Adrenal gland (tissue), 12 donors: ENCODE data around the gene KRT31. TPM values are rescaled to one million over a fixed set of nuclear protein-coding genes. Genes with fewer than 3 reads are reported as not detected.
A peak's percentile ranks its signal among the peaks of the same experiment; 100 is the strongest.

ENCODE experiments used
- DNase-seq, 7 donors: peaks; one replicate each; pipeline ENCODE4 v3.0.0-alpha.2; 2019 to 2020
- H3K27ac ChIP-seq, 5 donors: fragments of 200-600 bp; sonication (generic) in 4 of 5; 1 replicate in 3 of 5; 2 replicates in 2 of 5; pipeline versions ENCODE4 v1.5.1 to v1.8.0; 2016 to 2020; ENCODE audit warnings: mild to moderate bottlenecking in 1 of 5
- H3K27me3 ChIP-seq: fragments of 200-600 bp; 2 replicates; pipeline ENCODE4 v1.8.0; 2021
- H3K36me3 ChIP-seq, 2 donors: fragments of 200-600 bp; replicated peaks in 1 of 2; 1 replicate in 1 of 2; 2 replicates in 1 of 2; pipeline versions ENCODE4 v1.5.1 to v1.8.0; 2018 to 2022
- H3K4me1 ChIP-seq, 2 donors: fragments of 200-600 bp; replicated peaks in 1 of 2; 1 replicate in 1 of 2; 2 replicates in 1 of 2; pipeline versions ENCODE4 v1.5.1 to v1.8.0; 2018 to 2021
- H3K4me3 ChIP-seq, 4 donors: fragments of 200-600 bp; sonication (generic) in 3 of 4; one replicate each; pipeline ENCODE4 v1.5.1; 2016 to 2018
- H3K9me3 ChIP-seq, 3 donors: fragments of 200-600 bp; sonication (generic) in 1 of 3; replicated peaks in 1 of 3; 1 replicate in 2 of 3; 2 replicates in 1 of 3; pipeline versions ENCODE4 v1.5.1 to v1.8.0; 2016 to 2021
- CTCF ChIP-seq, 6 experiments: fragments of 450-650 bp in 4 of 6; fragments of 200-600 bp in 2 of 6; sonication (generic) in 1 of 6; IDR thresholded peaks; 1 replicate in 5 of 6; 2 replicates in 1 of 6; pipeline versions ENCODE4 v1.5.1 to v1.8.0; 2016 to 2021; ENCODE audit warnings: antibody characterized with exemption in 6 of 6, mild to moderate bottlenecking in 2 of 6, moderate library complexity in 1 of 6
- POLR2A ChIP-seq, 2 donors: fragments of 450-650 bp; IDR thresholded peaks; one replicate each; pipeline ENCODE4 v1.6.1; 2017; ENCODE audit warnings: antibody characterized with exemption in 2 of 2, mild to moderate bottlenecking in 2 of 2, moderate library complexity in 1 of 2
- WGBS, 4 donors: extraction: QIAGEN DNeasy Blood & Tissue Kit in 2 of 4; methylation state at CpG; one replicate each; pipeline versions ENCODE4 v1.1.5 to v1.1.7; 2013 to 2017; 5-methylcytosine and 5-hydroxymethylcytosine counted together
- intact Hi-C, 2 donors: fragments of 100-400 bp; cut with DNase I; formaldehyde crosslinking; loops; one replicate each; pipeline versions ENCODE4 v1.14.1 to v1.15.0; 2022 to 2023
- polyA plus RNA-seq, 3 donors: library from polyadenylated mRNA; stranded (reverse); fragments of 200-250 nt in 2 of 3; fragments of 350-450 nt in 1 of 3; fragmentation: Illumina TruSeq in 1 of 3; extraction: RNeasy Lipid Tissue Mini Kit (QIAGEN cat#74804) in 1 of 3; gene quantifications; one replicate each; pipeline ENCODE4 v1.2.3, GENCODE V29; 2013 to 2014
- total RNA-seq, 9 donors: library from RNA; depleted of rRNA in 4 of 9; stranded (reverse); fragments of >200 nt in 4 of 9; fragments of 120-200 nt in 1 of 9; fragmentation: NEBNext Ultra II Directional in 1 of 9; extraction: Animal tissue kit (Norgen Biotek cat#: 25700) in 1 of 9; gene quantifications; one replicate each; pipeline versions ENCODE4 v1.1.0 to v1.2.4, GENCODE V29; 2013 to 2023
- donor health status: healthy with polysubstance abuse.
- donor health status: Bipolar disorder and iron deficiency.
- donor health status: DM: yes; HTN: yes; CAD: no.
- donor health status: DM: no; HTN: no; CAD: no.
- donor health status: DM: no; HTN: no; CAD: no.
- donor health status: DM: yes; HTN: yes; CAD: no.

Gene KRT31
- total and polyA plus RNA-seq, 12 donors: not detected

DNA sequence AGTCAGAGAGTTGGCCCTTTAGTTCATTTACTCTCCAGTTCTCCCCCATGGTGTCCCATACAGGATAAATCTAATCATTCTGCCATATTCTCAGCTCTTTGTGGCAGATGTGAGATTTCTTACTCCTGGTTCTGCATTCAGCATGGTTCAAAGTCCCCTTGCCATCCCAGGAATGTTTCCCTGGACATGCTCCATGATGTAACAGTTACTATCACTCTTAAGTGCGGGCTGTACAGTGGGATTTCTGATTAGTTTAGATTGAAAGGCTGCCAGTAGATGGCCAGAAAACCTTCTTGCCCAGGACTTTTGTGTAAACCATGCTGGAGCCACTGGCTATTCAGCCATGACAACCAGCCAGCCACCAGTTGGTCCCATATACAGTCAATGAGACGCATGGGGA lies 16.6 kb upstream of the KRT31 start:
- WGBS, 4 donors: 90 to 97% (median 95%) methylated on average over 1 to 2 of the region's 2 CpGs
- H3K9me3 ChIP-seq: no peaks in the 10 kb centered on the region
- H3K36me3 ChIP-seq: no peaks in the 10 kb centered on the region
- no peaks in the 10 kb centered on the region for H3K27me3 ChIP-seq
- no peak overlapping the region for H3K27ac ChIP-seq
- H3K4me3 ChIP-seq: no peak overlapping the region
- H3K4me1 ChIP-seq: peaks cover 5 to 18% of the 10 kb centered on the region in 2 donors
- no peak for DNase-seq
- intact Hi-C loops: no loop called here
- TF ChIP-seq POLR2A (IDR thresholded peaks at IDR 0.05) (no peak), CTCF (IDR thresholded peaks at IDR 0.05) (no peak)

GRCh38 chr17:41413353-41413957 lies 16.0 kb upstream of the KRT31 start:
- Histone ChIP-seq H3K27ac (no peak overlapping the region), H3K27me3 (no peaks in the 10 kb centered on the region), H3K9me3 (no peaks in the 10 kb centered on the region), H3K4me1 (peaks cover 5 to 18% of the 10 kb centered on the region in 2 donors), H3K36me3 (no peaks in the 10 kb centered on the region), H3K4me3 (no peak overlapping the region)
- TF ChIP-seq CTCF (IDR thresholded peaks at IDR 0.05) (no peak), POLR2A (IDR thresholded peaks at IDR 0.05) (no peak)
- intact Hi-C loops: no loop called here
- DNase-seq: no peak
- WGBS, 4 donors: 72 to 85% (median 76%) methylated on average over 5 of the region's 5 CpGs

DNA sequence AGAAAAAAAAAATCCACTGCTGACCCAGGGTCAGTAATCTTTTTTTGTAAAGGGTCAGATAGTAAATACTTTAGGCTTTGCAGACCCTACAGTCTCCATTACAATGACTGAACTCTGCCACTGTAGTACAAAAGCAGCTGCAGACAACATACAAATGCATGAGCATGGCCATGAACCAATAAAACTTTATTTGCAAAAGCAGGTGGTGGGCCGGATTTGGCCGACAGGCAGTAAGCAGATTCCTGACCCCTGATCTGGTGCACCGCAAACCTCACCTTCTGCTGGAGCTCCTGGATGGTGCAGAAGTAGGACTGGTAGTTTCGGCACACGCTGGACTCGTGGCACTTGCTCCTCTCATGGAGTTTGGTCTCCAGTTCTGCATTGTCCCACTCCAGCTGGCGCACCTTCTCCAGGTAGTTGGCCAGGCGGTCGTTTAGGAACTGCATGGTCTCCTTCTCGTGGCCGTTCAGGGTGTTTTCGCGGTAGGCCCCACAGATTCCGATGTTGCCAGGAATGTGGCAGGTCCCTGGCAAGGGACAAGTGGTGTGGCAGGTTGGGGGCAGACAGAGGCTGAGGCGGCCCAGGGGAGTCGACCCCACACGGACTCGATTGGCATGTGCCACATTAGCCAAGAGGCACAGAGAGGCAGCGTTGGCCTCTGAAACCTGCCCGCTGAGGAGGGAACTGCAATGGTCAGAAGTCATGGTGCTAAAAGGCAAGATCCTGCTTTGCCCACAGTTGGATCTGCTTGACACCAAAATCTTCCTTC lies 13.8 kb upstream of the KRT31 start:
- 95 to 97% (median 96%) methylated on average over 17 to 20 of the region's 20 CpGs for WGBS, 4 donors
- intact Hi-C loops: no loop called here
- Histone ChIP-seq H3K27ac (no peak overlapping the region), H3K27me3 (no peaks in the 10 kb centered on the region), H3K36me3 (no peaks in the 10 kb centered on the region), H3K9me3 (no peaks in the 10 kb centered on the region), H3K4me3 (no peak overlapping the region), H3K4me1 (peaks cover 1 to 9% of the 10 kb centered on the region in 2 donors)
- DNase-seq: no peak
- TF ChIP-seq CTCF (IDR thresholded peaks at IDR 0.05) (no peak), POLR2A (IDR thresholded peaks at IDR 0.05) (no peak)

GRCh38 chr17:41407226-41407625 lies 9.8 kb upstream of the KRT31 start:
- 94 to 98% (median 96%) methylated on average over 6 to 10 of the region's 10 CpGs for WGBS, 4 donors
- no peaks in the 10 kb centered on the region for H3K27me3 ChIP-seq
- intact Hi-C loops: no loop called here
- no peaks in the 10 kb centered on the region for H3K4me1 ChIP-seq
- no peaks in the 10 kb centered on the region for H3K9me3 ChIP-seq
- H3K36me3 ChIP-seq: no peaks in the 10 kb centered on the region
- TF ChIP-seq POLR2A (IDR thresholded peaks at IDR 0.05) (no peak), CTCF (IDR thresholded peaks at IDR 0.05) (no peak)
- H3K27ac ChIP-seq: no peak overlapping the region
- peak in 1 of 7 donors; percentile 18 for DNase-seq
- H3K4me3 ChIP-seq: no peak overlapping the region
